Fibroblast of lung (primary cell): Measurements from ENCODE around the gene CGNL1.

Experiments
- CTCF ChIP-seq, 2 donors: IDR thresholded peaks in 1 of 2; conservative IDR thresholded peaks in 1 of 2; 1 replicate in 1 of 2; 2 replicates in 1 of 2; pipeline ENCODE4 v1.5.1; 2011 to 2012; ENCODE audit warnings: low read length in 2 of 2, control low read depth in 1 of 2, inconsistent platforms in 1 of 2, low read depth in 1 of 2, mild to moderate bottlenecking in 1 of 2
- EZH2 ChIP-seq: IDR thresholded peaks from 2 replicates; pipeline ENCODE4 v1.5.1; 2012; ENCODE audit warnings: low read length, control low read depth, mild to moderate bottlenecking; ENCODE audit errors: missing control alignments

GRCh38 chr15:57481038-57481705, 104.9 kb downstream of the CGNL1 start:
- TF ChIP-seq CTCF (conservative IDR thresholded peaks at IDR 0.05 in 1 of 2, IDR thresholded peaks at IDR 0.05 in 1 of 2; ENCODE audit: low read depth in 1 of 2, low read length in 2 of 2) (no peak), EZH2 (no peak)
